HepG2 (cell line): ENCODE measurements around the gene SASH3. TPM values are rescaled to one million over a fixed set of nuclear protein-coding genes. Genes with fewer than 3 reads are reported as not detected.

ENCODE experiments used
- ATAC-seq: fragments of 200-7000 bp; cut with Tn5 transposase; 3 replicates; pipeline ENCODE4 v1.9.1; 2020; ENCODE audit warnings: mild to moderate bottlenecking, moderate library complexity
- BruUV-seq: library from RNA; stranded (reverse); fragments of 400-500 nt; replicated peaks from 2 replicates; lab custom pipeline; 2021; lab: Mats Ljungman, UMichigan
- CTCF ChIA-PET: fragments of 300-600 bp; formaldehyde crosslinking; extraction: SDS; loops from one replicate; lab custom pipeline; 2021; ENCODE audit warnings: low total read pairs, inconsistent platforms, low intra/inter-chr PET ratio; lab: Yijun Ruan, JAX
- POLR2A ChIA-PET: fragments of 350-600 bp; sonication (Branson Sonifier 250); formaldehyde crosslinking; loops from one replicate; lab custom pipeline; 2020; ENCODE audit warnings: antibody characterized with exemption, inconsistent platforms; lab: Yijun Ruan, JAX
- DNase-seq: peaks from one replicate; pipeline ENCODE4 v3.0.0-alpha.2; 2015; ENCODE audit warnings: low spot score
- FAIRE-seq: peaks from 3 replicates; lab custom pipeline; 2011; peaks lifted over from hg19 to GRCh38; lab: Jason Lieb, UNC
- H2AFZ ChIP-seq: one replicate; pipeline ENCODE4 v1.6.1; 2011; ENCODE audit warnings: low read length, inconsistent platforms
- H3K27ac ChIP-seq: fragments of 300-600 bp; 3 replicates; pipeline ENCODE4 v1.8.0; 2011; ENCODE audit warnings: mixed run types, mild to moderate bottlenecking, mixed read lengths, low read length, inconsistent platforms; ENCODE audit not compliant: insufficient read depth; ENCODE audit errors: extremely low read length
- H3K27me3 ChIP-seq, 2 experiments: fragments of 200-600 bp in 1 of 2; 2 replicates in 1 of 2; 3 replicates in 1 of 2; pipeline versions ENCODE4 v1.6.0 to v1.8.0; 2011; ENCODE audit warnings: low read length in 2 of 2, mild to moderate bottlenecking in 2 of 2, moderate library complexity in 2 of 2, inconsistent platforms in 1 of 2; ENCODE audit not compliant: insufficient read depth in 2 of 2, control insufficient read depth in 1 of 2
- H3K36me3 ChIP-seq, 2 experiments: fragments of 200-600 bp in 1 of 2; replicated peaks in 1 of 2; 2 replicates in 1 of 2; 3 replicates in 1 of 2; pipeline versions ENCODE4 v1.5.1 to v1.8.0; 2011; ENCODE audit warnings: low read length in 2 of 2, inconsistent platforms in 1 of 2; ENCODE audit not compliant: insufficient read depth in 2 of 2, control insufficient read depth in 1 of 2
- H3K4me1 ChIP-seq: 2 replicates; pipeline ENCODE4 v1.5.1; 2012; ENCODE audit warnings: low read length, inconsistent platforms; ENCODE audit not compliant: insufficient read depth
- H3K4me2 ChIP-seq: 2 replicates; pipeline ENCODE4 v1.6.0; 2011; ENCODE audit warnings: low read depth, low read length, inconsistent platforms
- H3K4me3 ChIP-seq, 3 experiments: fragments of 200-600 bp in 1 of 3; sonication (generic), shearing (Covaris generic) in 1 of 3; replicated peaks in 1 of 3; 2 replicates each; pipeline ENCODE4 v1.5.1; 2011 to 2016; ENCODE audit warnings: low read length in 3 of 3, inconsistent platforms in 2 of 3, low read depth in 2 of 3, mild to moderate bottlenecking in 2 of 3, control low read depth in 1 of 3, mixed read lengths in 1 of 3; ENCODE audit not compliant: insufficient read depth in 1 of 3
- H3K79me2 ChIP-seq: one replicate; pipeline ENCODE4 v1.6.1; 2011; ENCODE audit warnings: low read length, inconsistent platforms; ENCODE audit not compliant: insufficient read depth
- H3K9ac ChIP-seq: 2 replicates; pipeline ENCODE4 v1.6.0; 2011; ENCODE audit warnings: mild to moderate bottlenecking, low read depth, low read length, inconsistent platforms; ENCODE audit not compliant: insufficient read depth
- H3K9me3 ChIP-seq: 2 replicates; pipeline ENCODE4 v1.5.1; 2012; ENCODE audit warnings: mild to moderate bottlenecking, low read length
- H4K20me1 ChIP-seq: 2 replicates; pipeline ENCODE4 v1.6.0; 2011; ENCODE audit warnings: inconsistent platforms, mild to moderate bottlenecking, low read length, moderate library complexity; ENCODE audit not compliant: insufficient read depth
- EZH2 ChIP-seq: conservative IDR thresholded peaks from 2 replicates; pipeline ENCODE4 v1.6.1; 2012; ENCODE audit warnings: mild to moderate bottlenecking, low read depth, low read length, moderate library complexity
- FOXK1 ChIP-seq: sonication (generic); formaldehyde crosslinking; IDR thresholded peaks from 2 replicates; pipeline ENCODE4 v1.4.0; 2020; ENCODE audit warnings: low read depth, missing genetic modification reagents, borderline replicate concordance
- HCFC1 ChIP-seq: fragments of 150-350 bp; IDR thresholded peaks from 2 replicates; pipeline ENCODE4 v1.6.1; 2014; ENCODE audit warnings: low read depth, low read length
- MEF2D ChIP-seq: sonication (generic); formaldehyde crosslinking; IDR thresholded peaks from 2 replicates; pipeline ENCODE4 v1.5.1; 2020; ENCODE audit warnings: mild to moderate bottlenecking, missing genetic modification reagents
- PHB2 ChIP-seq: fragments of 450-650 bp; IDR thresholded peaks from 2 replicates; pipeline ENCODE4 v1.6.1; 2018; ENCODE audit not compliant: partially characterized antibody
- RAD21 ChIP-seq: fragments of 450-650 bp; formaldehyde crosslinking; IDR thresholded peaks from 2 replicates; pipeline ENCODE4 v1.5.0; 2020; ENCODE audit warnings: mild to moderate bottlenecking
- TGIF2 ChIP-seq: IDR thresholded peaks from 2 replicates; pipeline ENCODE4 v1.6.1; 2016; ENCODE audit warnings: control low read depth, missing compliant biosample characterization
- ZFP90 ChIP-seq: sonication (generic); formaldehyde crosslinking; IDR thresholded peaks from 2 replicates; pipeline ENCODE4 v1.8.0; 2022; ENCODE audit warnings: missing genetic modification reagents, mild to moderate bottlenecking, inconsistent platforms, borderline replicate concordance
- ZNF124 ChIP-seq: sonication (generic); formaldehyde crosslinking; IDR thresholded peaks from 2 replicates; pipeline ENCODE4 v1.4.0; 2020; ENCODE audit warnings: missing genetic modification reagents
- ZNF136 ChIP-seq: sonication (generic); formaldehyde crosslinking; IDR thresholded peaks from 2 replicates; pipeline ENCODE4 v1.8.1; 2022; ENCODE audit warnings: low read depth, mild to moderate bottlenecking, moderate library complexity, missing genetic modification reagents
- ZNF451 ChIP-seq: sonication (generic); formaldehyde crosslinking; IDR thresholded peaks from 2 replicates; pipeline ENCODE4 v1.5.0; 2020; ENCODE audit warnings: mild to moderate bottlenecking, missing genetic modification reagents
- ZNF605 ChIP-seq: sonication (generic); formaldehyde crosslinking; IDR thresholded peaks from 2 replicates; pipeline ENCODE4 v1.8.0; 2022; ENCODE audit warnings: mild to moderate bottlenecking, missing genetic modification reagents
- ZNF850 ChIP-seq: sonication (generic); formaldehyde crosslinking; conservative IDR thresholded peaks from 2 replicates; pipeline ENCODE4 v1.9.0; 2021; ENCODE audit warnings: mild to moderate bottlenecking, missing genetic modification reagents
- WGBS: methylation state at CpG from one replicate; pipeline ENCODE4 v1.1.6; 2017; ENCODE audit warnings: low lambda C conversion rate; 5-methylcytosine and 5-hydroxymethylcytosine counted together
- in situ Hi-C: cut with HindIII; loops from 2 replicates; pipeline ENCODE4 v1.10.0; 2017; ENCODE audit warnings: low pct_unique_long_range_greater_than_20kb; ENCODE audit not compliant: extremely low pct_ligation_motif_present
- intact Hi-C: fragments of 100-400 bp; cut with micrococcal nuclease; formaldehyde crosslinking; loops from one replicate; pipeline ENCODE4 v1.10.0; 2022; ENCODE audit not compliant: unreplicated experiment
- polyA plus RNA-seq, 8 experiments: library from polyadenylated mRNA; depleted of rRNA in 3 of 8; stranded (reverse) in 7 of 8; unstranded in 1 of 8; fragments of >200 nt; fragmentation: Illumina TruSeq in 4 of 8; extraction: Trizol in 4 of 8; gene quantifications; 2 replicates each; pipeline versions ENCODE4 v1.2.1 to v1.2.3, GENCODE V29; 2011 to 2016; ENCODE audit warnings: low read depth in 4 of 8, missing spikeins in 1 of 8, mixed read lengths in 1 of 8; ENCODE audit not compliant: insufficient read depth in 1 of 8
- total RNA-seq, 5 experiments: library from RNA; depleted of rRNA; stranded (reverse); fragments of >200 nt; fragmentation: Illumina TruSeq; extraction: Trizol; gene quantifications; 2 replicates each; pipeline ENCODE4 v1.2.3, GENCODE V29; 2016; ENCODE audit warnings: low read depth in 1 of 5
- TF ChIP-seq, protein P1 (sequence below): IDR thresholded peaks from 2 replicates; pipeline ENCODE4 v1.6.1; 2016; ENCODE audit warnings: missing genetic modification reagents, missing compliant biosample characterization
- TF ChIP-seq, protein P2 (sequence below): sonication (generic); formaldehyde crosslinking; IDR thresholded peaks from 2 replicates; pipeline ENCODE4 v1.4.0; 2020; ENCODE audit warnings: mild to moderate bottlenecking, missing genetic modification reagents

SASH3 gene
- total and polyA plus RNA-seq, 2 of the 13 experiments (the other 11 are each of a cell fraction or from before 2014, with no cell fraction given): 0.08 TPM; not detected in 1

DNA sequence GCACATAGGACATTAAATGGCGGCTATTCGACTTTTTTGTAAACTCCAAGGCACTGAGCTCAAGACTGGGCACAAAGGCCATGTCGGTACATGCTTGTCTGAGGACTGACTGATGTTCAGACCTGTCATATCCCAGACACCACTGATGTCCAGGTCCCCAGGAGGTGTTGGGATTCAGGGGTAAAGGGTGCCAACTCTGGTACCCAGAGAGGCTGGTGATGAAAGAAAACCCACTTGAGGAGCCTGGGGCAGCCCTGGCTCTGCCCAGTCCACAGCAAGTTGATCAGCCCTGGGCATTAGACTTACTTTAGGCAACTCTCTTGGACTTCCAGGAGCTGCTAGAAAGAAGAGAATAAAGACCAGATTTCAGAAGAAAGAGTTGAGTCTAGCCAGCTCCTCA lies 18.7 kb downstream of the SASH3 start:
- H3K27me3 ChIP-seq: no peaks in the 10 kb centered on the region
- no TSS peak for BruUV-seq
- TF ChIP-seq PHB2: no peak
- TF ChIP-seq ZNF451 (CRISPR knock-in tag): no peak
- no peak for TF ChIP-seq FOXK1 (CRISPR knock-in tag)
- no peak for TF ChIP-seq ZNF850
- TF ChIP-seq ZNF605 (CRISPR knock-in tag): no peak
- TF ChIP-seq, protein P1, sequence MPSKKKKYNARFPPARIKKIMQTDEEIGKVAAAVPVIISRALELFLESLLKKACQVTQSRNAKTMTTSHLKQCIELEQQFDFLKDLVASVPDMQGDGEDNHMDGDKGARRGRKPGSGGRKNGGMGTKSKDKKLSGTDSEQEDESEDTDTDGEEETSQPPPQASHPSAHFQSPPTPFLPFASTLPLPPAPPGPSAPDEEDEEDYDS (CRISPR knock-in tag): no peak
- no peak for TF ChIP-seq ZFP90
- no peak for TF ChIP-seq RAD21 (CRISPR knock-in tag)
- TF ChIP-seq MEF2D: no peak
- no peak for TF ChIP-seq EZH2
- TF ChIP-seq ZNF124 (CRISPR knock-in tag): no peak
- no peak for TF ChIP-seq TGIF2 (CRISPR knock-in tag)
- TF ChIP-seq, protein P2, sequence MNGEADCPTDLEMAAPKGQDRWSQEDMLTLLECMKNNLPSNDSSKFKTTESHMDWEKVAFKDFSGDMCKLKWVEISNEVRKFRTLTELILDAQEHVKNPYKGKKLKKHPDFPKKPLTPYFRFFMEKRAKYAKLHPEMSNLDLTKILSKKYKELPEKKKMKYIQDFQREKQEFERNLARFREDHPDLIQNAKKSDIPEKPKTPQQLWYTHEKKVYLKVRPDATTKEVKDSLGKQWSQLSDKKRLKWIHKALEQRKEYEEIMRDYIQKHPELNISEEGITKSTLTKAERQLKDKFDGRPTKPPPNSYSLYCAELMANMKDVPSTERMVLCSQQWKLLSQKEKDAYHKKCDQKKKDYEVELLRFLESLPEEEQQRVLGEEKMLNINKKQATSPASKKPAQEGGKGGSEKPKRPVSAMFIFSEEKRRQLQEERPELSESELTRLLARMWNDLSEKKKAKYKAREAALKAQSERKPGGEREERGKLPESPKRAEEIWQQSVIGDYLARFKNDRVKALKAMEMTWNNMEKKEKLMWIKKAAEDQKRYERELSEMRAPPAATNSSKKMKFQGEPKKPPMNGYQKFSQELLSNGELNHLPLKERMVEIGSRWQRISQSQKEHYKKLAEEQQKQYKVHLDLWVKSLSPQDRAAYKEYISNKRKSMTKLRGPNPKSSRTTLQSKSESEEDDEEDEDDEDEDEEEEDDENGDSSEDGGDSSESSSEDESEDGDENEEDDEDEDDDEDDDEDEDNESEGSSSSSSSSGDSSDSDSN (CRISPR knock-in tag): no peak
- TF ChIP-seq HCFC1: no peak
- no peak for TF ChIP-seq ZNF136 (CRISPR knock-in tag)
- TF ChIP-seq, all 625 proteins: peak for 0
- no peak overlapping the region for H3K9ac ChIP-seq
- FAIRE-seq: no peak
- intact Hi-C loops (no loop called here), in situ Hi-C loops (no loop called here)
- H3K4me2 ChIP-seq: no peak overlapping the region
- ATAC-seq: no peak
- DNase-seq: no peak
- H3K27ac ChIP-seq: no peak overlapping the region
- ChIA-PET CTCF (no interaction called here), POLR2A (no interaction called here)
- H3K36me3 ChIP-seq: peaks cover 0 to under 1% of the 10 kb centered on the region in 2 experiments; a peak in 1 of 5 replicates
- WGBS: 92% methylated on average over 2 of the region's 3 CpGs
- H3K9me3 ChIP-seq: no peaks in the 10 kb centered on the region
- H3K4me3 ChIP-seq: no peak overlapping the region
- no peak overlapping the region for H2AFZ ChIP-seq
- H3K79me2 ChIP-seq: no peaks in the 10 kb centered on the region
- H4K20me1 ChIP-seq: no peaks in the 10 kb centered on the region
- no peaks in the 10 kb centered on the region for H3K4me1 ChIP-seq
